Measurements from ENCODE around the gene UHRF2.
"Not testable (repeated sequence)": the region's sequence is repeated elsewhere in the genome, so short reads cannot be mapped to it uniquely, and the experiment has no call there.

UHRF2 gene

DNA sequence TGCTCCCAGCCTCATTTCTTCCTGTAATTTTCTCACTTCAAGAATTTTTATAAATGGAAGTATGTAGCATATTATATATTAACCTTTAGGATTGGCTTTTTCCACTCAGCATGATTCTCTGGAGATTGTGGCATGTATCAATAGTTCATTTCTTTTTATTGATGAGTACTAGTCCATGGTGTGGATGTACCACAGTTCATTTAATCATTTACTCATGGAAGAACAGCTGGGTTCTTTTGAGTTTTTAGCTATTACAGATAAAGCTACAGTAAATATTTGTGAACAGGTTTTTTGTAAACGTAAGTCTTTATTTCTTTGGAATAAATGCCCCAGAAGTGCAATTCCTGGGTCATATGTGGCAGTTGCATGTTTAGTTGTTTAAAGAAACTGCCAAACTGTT, 76.1 kb downstream of the UHRF2 start:
- DNase-seq (ENCODE audit: low read depth), result no peak

DNA sequence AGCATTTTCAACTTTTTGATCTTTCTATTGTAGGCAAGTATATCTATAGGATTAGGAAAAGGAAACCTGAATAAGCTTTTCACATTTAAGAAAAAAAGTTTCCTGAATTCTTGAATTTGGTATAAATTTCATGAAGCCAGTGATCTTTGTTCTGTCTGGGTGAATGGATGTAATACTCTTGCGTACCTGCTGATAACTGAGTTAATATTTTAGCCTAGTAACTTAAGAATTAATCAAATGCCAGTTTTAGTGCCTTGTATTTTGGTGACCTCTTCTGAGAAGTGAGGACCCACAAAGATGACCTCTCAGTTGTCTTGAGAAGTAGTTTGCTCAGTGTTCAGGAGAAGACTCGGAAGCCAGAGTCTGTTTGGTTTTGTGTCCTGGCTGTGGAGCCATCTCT, 77.9 kb downstream of the UHRF2 start:
- DNase-seq (ENCODE audit: low read depth), result no peak

DNA sequence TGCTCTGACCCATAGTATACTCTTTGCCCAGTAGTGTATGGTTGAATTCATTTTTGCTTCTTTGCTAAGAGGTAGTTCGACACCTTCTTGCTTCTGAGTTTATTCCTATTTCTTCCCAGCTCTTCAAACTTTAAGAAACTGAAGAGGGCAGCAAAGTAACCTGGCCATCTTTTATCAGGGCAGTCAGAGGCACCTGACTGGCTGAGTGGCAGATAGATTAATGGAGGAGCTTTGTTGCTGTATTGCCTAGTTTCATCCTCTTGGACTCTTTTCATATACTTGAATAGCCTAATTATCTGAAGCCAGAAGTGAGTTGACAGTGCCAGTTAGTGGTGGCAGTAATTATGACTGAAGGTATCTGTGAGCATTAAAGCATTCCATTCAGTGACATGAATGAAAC, 82.5 kb downstream of the UHRF2 start:
- no peak for DNase-seq (ENCODE audit: low read depth)

DNA sequence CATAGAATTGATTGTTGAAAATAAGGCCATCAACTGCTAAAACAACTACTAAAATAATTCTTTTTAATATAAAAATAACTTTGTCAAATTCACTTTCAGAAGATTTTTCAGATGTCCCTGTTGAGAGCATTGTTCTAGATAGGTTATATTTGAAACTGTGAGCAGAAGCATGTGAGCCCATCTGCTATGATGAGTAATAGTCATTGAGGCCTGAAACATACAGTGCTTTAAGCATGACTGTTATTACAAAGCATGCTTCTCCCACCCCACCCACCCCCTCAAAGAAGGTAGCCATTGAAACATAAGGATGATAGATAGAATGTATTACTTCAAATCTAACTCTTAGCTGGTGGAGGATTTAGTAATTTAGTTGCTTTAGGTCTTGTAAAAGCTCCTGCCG, 86.0 kb downstream of the UHRF2 start:
- DNase-seq (ENCODE audit: low read depth), result peak; percentile 54

DNA sequence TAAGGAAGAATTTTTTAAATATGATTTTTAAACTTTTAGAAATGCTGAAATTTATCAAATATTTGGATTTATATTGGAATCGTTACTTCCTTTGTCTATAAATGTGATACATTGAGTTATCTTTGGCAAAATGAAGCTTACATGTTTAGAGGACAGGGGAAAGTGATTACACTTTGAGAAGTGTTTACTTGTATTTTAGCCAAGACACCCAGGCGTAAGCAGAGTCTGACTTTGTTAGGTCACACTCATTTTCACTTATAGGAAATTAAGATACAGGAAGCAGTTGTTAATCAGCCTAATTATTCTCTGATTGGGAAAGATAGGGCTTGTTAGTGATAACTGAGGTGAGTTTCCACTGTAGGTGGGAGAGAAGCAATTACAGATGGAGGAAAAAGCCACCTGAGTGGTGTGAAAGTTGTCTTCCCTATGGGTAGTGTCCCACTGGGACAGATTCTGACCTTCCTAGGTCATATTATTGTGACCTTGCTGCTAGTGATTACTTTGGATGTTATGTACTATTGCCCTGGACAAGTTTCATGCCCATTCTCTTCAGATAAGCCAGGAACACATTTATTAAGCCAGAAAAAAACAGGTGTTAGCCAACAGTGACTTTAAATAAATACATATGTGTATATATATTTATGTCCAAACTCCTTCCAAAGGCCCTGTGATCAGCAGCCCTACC, 88.7 kb downstream of the UHRF2 start:
- no peak for DNase-seq (ENCODE audit: low read depth)

DNA sequence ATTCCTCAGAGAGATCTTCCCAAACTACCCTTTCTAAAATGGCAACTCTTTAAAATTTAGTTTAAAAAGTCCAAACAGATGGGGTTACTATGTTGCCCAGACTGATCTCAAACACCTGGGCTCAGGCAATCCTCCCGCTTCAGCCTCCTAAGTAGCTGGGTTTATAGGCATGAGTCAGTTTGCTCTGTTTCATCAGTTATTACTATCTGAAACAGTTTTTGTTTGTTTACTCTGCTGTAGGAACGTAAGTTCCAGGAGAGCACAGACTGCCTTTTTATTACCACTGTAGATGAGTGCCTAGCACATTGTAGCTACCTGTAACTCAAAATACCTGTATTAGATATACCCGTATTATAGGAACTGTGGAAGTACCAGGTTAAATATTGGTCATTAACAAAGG, 89.4 kb downstream of the UHRF2 start:
- DNase-seq (ENCODE audit: low read depth), result peak; percentile 32

DNA sequence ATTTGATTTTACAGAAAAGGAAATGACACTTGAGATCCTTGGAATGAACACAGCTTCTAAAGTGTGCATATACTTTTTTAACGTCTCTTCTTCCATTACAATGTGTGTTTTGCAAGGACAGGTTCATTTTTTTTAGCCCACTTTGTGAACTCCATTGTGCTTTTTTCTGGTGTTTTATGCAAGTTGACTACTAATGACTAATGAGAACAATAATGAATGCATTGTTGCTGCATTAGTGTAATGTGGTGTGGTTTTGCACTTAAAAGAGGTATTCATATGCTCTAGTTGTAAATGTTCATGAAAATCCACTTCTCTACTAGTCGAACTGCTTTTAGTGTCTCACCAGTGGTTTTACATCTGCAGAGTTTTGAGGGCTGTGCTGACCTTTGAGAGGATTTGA, 93.6 kb downstream of the UHRF2 start:
- peak; percentile 56 for DNase-seq (ENCODE audit: low read depth)

DNA sequence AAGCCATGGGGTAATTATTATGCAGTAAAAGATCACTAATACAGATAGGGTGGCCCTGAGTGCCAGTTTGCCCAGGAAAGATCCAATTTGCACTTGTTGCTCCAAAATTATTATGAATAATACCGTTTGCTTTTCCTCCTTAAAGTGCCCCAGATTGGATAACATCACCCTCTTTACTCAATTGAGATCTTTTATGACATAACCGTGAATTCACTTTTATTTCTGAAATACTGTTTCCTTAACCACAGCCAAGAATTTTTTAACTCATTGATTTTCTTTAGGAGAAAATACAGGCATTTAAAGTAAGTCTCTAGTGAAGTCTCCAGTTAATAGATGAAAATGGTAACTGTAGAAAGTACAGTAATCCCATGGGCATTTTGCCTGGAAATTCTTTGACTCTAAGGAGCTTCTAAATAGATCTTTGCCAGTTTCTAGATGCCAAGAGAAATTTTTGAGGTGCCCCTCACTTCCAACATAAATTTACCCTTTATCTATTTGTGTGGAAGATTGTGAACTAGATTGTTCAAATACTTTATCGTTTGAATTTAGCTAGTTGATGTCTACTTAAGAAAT, 99.2 kb downstream of the UHRF2 start:
- DNase-seq (ENCODE audit: low read depth), result peak; percentile 20

DNA sequence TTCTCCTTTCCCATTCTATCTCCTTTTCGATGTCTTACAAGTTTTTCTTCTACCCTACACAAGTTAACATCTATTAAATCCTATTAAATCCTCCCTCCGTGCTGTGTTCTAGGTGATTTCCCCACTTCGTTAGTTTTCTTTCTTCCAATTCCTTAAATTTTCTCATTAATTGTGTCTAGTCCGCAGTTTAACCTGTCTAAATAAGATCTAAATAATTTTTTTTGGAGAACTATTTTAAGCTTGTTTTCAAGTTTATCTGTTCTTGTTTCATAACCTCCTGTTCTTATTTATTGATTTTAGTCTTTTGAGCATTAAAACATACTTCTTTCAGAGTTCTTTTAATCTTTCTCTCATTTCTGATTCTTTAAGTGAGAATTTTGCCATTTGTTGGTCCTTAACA, 109.3 kb downstream of the UHRF2 start:
- no peak for DNase-seq (ENCODE audit: low read depth)

DNA sequence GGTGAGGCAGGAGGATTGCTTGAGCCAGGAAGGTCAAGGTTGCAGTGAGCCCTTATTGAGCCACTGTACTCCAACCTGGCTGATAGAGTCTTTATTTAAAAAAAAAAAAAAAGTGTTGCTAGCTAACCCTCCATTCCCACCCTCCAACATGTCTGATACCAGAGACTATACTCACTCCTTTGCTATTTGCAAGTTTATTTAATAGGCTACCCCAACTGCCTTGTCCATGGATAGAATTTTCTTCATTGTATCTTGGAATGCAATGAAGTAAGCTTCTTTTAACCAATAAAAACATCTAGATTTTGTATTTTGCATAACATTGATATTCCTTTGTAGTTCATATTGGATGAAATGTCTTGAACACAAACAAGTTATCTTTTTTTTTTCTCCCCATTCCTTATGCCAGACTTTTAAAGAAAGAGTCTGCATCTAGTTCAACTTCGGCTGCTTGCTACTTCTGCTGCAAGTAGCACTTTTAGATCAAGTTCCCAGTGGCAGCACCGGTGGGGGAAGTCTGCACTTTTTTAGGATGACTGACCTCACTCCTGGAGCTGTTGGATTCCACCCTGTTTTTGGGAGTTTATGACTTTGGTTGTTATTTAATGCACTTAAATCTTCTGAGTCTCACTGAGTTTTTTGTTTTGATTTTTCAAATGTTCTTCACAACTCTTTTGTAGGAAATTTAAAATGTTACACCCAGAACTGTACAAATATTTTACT, 112.5 kb downstream of the UHRF2 start:
- DNase-seq (ENCODE audit: low read depth), result peak; percentile 26

DNA sequence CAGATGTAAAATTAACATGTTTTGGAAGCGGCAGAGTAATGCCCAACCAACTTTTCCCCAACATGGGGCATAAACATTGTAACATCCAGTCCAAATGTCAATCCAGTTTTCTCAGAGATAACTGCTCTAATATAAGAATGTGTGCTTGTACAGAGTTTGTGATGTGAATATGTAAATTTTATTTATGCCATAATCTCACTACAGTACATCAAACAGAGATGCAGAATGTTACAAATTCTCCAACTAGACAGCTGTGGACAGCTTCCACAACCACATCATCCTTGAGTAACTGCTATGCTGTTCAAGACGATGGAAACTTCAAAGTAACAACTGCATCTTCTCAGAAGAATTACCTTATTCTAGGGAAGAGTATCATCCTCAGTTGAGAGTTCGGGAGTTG, 122.6 kb downstream of the UHRF2 start:
- DNase-seq (ENCODE audit: low read depth), result no peak

DNA sequence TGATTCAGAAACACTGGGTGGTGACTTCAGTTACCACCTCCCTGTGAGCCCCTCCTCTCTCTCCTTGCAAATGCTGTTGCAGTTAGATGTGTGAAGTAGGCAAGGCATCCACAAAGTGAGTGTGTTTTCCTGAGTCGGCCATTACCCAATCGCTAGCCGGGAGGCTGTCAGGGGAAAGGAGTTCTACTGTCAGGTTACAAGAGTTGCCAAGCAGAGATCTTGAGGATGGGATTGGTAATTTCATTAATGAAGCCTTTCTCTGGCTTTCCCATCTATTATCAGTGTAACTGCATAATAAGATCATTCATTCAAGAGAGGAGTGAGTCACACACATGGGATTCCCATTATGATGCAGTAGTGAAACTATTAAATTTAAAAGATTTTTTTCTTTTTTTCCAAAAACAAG, 125.7 kb downstream of the UHRF2 start:
- DNase-seq (ENCODE audit: low read depth), result peak; percentile 72

DNA sequence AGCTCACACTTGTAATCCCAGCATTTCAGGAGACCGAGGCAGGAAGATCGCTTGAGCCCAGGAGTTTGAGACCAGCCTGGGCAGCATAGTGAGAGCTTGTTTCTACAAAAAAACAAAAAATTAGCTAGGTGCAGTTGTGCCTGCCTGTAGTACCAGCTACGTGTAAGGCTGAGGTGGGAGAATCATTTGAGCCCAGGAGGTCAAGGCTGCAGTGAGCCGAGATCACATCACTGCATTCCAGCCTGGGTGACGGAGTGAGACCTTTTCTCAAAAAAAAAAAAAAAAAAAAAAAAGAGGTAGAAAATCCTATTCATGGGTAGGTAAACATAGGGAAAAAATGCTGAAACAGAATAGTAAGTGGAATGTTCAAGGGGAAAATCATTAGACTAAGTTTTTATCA, 129.6 kb downstream of the UHRF2 start:
- DNase-seq (ENCODE audit: low read depth), result not testable (repeated sequence)

DNA sequence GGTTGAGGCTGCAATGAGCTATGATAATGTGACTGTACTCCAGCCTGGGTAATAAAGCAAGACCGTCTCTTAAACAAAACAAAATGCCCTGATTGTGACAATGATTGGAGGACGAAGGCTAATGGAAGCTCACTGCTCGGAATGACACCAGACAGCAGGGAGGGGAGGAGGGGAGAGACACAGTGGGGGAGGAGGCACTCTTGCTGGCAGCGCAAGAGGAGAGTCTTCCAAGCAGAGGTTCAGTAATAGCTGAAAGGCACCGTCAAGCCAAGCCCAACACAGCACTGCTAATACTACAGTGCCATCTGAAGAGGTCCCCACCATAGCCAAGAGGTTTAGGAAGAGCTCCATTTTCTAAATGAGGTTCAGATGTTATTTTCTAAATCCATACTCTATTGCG, 130.2 kb downstream of the UHRF2 start:
- no peak for DNase-seq (ENCODE audit: low read depth)

DNA sequence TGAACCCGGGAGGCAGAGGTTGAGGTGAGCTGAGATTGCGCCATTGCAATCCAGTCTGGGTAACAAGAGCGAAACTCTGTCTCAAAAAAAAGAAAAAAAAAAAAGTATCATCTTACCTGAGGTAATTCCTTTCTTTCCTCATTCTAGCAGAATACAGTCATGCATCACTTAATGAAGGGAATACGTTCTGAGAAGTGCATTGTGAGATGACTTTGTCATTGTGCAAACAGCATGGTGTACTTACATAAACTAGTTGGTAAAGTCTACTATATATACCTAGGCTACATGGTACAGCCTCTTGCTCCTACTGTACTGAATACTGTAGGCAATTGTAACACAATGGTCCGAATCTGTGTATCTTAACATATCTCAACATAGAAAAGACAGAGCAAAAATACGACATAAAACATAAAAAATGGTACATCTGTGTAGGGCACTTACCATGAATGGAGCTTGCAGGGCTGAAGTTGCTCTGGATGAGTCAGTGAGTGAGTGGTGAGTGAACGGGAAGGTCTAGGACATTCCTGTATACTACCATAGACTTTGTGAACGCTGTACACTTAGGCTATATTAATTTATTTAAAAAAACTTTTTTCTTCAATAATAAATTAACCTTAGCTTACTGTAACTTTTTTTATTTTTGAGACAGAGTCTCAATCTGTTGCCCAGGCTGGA, 132.2 kb downstream of the UHRF2 start:
- DNase-seq (ENCODE audit: low read depth), result peak; percentile 42

DNA sequence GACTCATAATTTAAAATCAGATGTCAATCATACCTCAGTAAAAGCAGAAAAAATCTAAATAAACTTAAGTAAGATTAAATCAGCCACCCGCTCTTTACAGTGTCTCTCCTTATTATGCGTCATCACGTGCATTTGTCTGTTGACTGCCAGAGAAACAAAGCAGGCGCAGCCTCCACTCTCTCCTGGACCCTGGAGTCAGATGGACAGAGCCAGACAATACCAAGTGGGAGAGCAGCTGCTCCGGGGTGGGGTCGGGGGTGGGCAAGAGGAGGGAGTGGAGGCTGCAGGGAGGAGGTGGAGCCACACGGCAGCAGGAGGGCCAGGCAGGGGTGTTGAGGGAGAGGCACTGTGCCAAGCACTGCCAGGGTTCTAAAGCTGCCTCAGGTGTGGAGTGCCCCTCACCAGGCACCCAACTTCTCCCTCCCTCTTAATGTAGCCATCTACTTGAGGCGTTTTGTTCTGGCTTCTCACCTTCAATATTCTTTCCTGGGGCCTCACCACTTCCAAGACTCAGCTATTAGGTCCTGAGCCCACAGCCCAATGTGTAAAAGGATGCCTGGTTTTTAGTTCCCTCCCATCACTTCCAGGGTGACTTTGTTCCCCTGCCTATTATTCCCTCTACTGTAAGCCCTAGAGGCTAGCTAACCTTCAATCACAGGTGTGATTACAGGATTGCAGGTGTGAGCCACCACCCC, 136.3 kb downstream of the UHRF2 start:
- no peak for DNase-seq (ENCODE audit: low read depth)

DNA sequence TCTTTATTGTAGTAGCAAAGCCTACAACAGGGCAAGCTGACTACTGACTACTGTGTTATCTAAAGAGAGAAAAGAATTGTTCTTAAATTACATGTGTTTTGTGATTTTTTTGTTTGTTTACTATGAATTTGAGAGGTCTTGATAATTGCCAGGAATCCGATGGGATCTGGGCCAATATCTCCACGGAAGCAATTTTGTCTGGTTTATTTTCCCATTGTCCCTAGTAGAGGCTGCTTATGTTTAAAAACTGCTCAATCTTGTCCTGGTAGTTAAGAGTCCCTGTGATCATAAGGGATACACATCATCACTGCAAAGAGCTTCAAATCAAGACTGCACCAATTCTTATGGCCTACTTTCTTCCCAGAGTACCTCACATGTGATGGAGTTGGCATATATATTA, 138.1 kb downstream of the UHRF2 start:
- DNase-seq (ENCODE audit: low read depth), result no peak

DNA sequence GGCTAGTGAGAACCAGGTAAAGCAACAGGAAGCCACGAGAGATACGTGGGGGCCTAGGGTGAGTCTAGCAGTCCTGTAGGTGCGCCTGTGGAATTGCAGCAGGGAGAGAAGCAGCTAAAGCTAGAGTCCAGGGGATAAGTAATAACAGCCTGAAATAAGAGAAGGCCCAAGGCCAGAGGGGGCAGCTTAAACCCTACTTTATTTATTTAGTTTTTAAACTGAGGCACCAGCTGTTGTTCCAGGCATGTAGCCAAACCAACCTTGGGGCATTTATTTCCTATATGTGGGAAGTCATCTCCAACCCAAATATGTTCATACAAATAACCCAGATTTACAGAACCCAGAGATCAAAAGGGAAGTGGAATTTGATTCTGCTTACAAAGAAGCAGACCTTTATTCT, 139.0 kb downstream of the UHRF2 start:
- peak; percentile 59 for DNase-seq (ENCODE audit: low read depth)

DNA sequence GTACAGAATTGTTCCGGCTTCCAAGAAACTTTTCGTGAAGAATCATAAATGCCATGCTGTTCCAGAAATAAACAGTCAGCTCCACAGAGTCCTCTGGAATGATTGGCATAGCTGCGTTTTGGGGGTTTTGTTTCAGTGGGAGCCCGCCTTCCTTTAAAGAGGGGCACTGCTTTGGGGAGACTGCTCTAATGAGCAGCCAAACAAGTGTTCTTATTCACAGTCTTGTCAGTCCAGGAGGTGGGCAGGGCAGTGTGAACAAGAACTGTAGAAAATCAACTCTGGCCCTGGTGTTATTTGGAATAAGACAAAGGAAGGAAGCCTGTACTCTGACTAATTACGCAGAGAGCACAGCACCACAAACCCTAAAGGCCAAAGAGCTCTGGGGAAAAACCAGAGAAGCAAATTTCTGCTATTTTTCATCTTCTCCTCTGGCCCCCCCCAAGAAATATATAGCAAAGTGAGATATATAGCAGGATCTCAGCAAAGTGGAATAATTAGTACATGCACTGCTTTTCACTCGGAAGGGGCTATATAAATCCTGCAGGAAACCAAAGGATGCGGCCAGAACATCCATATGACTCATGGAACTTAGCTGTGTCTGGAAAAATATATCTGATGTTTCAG, 139.6 kb downstream of the UHRF2 start:
- peak; percentile 48 for DNase-seq (ENCODE audit: low read depth)

DNA sequence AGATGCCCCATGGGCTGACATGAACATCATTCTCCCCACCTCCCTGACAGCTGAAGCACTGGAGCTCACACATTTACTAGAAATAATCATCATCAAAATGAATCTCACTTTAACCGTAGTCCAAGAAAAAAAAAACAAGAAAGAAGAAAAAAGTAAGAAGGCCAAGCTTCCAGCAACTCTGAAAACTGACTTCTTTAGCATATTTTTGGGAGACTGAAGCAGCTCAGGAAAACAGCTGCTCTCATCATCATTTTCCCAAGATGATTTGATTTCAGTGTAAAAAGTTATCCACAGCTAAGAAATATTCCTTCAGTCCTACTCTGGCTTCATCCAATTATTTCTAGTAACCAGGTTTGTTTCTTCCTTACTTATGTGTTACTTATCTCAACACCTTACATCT, 140.9 kb downstream of the UHRF2 start:
- no peak for DNase-seq (ENCODE audit: low read depth)

All from amniotic epithelial cell (primary cell).